Posterior vena cava (tissue), 2 donors: Measurements from ENCODE around the gene FBXW8. TPM values are rescaled to one million over a fixed set of nuclear protein-coding genes. Genes with fewer than 3 reads are reported as not detected.

Experiments
- DNase-seq: peaks from one replicate; pipeline ENCODE4 v3.0.0-alpha.2; 2020; ENCODE audit warnings: low spot score
- intact Hi-C, 2 donors: fragments of 100-400 bp; cut with DNase I; formaldehyde crosslinking; loops; one replicate each; pipeline versions ENCODE4 v1.14.1 to v1.14.2; 2022 to 2023
- total RNA-seq, 2 donors: library from RNA; stranded (reverse); fragmentation: NEBNext Ultra II Directional; extraction: Animal tissue kit (Norgen Biotek cat#: 25700); gene quantifications; one replicate each; pipeline ENCODE4 v1.2.1, GENCODE V29; 2021
- donor health status: DM: yes; HTN: yes; CAD: no.
- donor health status: DM: yes; HTN: yes; CAD: no.

Gene FBXW8
- total RNA-seq, 2 donors from 2014 or later = 13.3 to 14.7 TPM

DNA sequence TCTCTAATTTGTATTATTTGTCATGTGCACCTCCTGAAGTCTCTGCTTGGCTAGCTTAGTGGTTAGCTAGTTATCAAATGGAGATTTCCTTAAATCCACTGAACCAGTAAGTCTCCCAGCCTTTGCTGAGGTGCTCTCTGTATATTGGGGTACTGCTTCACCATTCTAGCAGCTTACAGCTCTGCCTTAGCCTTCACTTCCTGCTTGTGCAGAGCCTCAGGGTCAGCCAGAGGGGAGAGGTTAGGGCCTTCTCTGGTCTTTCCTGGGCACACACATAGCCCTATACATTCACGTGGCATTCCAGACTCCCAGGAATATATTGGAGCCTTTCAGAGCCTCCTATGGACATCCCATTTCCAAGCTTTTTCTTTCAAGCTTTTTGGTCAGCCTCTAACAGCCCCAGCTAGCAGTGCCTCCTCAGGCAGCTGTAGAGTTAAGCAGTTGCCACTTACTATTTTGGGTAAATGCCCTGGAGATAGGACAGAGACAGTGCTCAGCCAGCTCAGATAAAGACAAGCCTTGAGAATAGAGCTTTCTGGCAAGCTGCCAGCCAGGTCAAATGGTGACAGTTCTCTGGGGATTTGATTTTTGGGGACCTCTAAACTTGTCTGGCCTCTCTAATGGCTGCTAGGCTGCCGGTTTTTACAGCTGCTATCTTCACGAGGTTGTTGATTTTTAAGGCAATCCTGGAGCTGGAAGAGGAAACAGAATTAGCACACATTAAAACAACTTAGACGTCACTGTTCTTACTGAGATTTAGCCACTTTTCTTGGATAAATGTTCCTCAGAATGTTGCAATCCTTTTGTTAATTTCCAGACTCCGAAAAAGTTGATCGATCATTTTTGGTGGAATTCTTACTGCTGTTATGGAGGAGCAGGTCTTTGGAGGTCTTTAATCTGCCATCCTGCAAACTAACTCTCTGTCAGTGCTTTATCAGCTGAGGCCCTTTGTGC is 32.9 kb downstream of the FBXW8 start:
- DNase-seq = no peak

DNA sequence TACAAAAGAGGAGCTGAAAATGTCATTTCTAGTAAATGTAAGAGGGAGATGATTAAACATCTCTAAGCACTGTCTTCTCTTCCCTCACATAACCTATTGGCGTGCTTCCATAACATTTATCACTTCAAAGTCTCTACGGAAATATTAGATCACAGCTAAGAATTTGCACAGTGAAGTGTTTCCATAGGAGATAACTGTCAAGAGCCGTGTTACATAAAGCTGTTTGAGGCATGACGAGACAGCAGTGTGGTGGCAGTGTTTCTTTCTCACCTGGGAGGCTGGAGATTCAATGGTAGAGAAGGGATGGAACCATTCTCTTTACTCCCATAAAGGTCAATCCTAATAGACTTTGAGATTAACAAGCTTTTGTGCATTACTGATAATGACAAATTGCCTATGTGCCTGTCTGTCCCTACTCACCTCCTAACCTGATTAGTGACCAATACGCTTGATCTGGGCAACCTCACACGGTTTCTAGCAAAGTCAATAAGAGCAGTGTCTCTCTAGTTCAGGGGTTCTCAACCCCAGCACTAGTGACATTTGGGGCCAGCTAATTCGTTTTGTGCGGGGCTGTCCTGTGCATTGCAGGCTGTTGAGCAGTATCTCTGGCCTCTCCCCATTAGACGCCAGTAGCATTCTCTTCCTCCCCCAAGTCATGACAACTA is 35.3 kb downstream of the FBXW8 start:
- DNase-seq = no peak
- intact Hi-C loops = no loop called here

More for the DNA sequence above, 32.9 kb downstream of the FBXW8 start:
- intact Hi-C loops = no loop called here

DNA sequence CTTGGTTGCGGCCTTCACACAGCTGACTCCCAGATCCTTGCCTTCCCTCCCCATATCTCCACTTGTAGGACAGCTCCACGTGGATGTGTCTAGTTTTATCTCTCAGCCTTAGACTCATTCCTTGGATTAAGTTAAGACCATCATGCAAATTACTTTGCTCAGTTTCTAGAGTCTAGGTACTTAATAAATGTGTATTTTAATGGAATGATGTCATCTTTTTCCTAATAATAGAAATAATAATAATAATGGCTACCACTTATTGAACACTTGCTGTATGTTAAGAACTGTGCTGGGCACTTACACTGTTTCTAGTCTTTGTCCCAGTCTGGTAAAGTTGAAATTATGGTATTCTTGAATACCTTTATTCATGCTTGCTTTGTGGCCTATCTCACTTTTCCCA is 37.5 kb downstream of the FBXW8 start:
- no peak for DNase-seq
- intact Hi-C loops = no loop called here

DNA sequence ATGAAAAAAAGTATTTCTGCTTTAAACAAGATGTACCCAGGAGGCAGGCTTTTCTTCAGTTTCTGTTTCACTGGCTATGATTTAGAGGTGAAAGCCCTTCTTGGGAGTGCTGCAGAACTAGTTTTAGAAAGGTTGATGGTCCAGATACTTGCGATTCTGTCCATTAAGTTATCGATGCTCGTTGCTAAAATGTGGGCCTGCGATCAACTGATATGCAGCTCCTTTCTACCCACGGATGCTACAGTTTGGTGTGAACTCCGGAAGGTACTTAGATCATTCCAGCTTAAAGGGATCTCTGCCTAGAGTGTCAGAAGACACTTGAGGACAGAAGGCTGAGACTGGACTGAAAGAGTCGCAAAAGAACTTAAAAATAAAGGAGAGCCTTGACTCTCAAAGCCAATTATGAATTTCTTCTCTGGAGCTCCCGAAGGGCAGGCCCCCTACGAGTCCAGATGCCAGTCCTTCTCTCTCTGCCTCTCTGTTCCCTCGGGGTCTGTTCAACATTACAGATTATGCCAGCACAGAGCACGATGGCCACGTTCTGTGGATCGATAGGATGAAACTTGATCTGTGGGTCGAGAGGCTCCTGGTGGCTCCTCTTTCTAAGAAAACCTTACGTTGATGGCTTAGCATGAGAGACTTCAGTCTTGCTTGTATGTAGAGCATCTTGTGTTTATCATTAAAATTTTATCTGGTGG is 40.0 kb downstream of the FBXW8 start:
- no peak for DNase-seq
- intact Hi-C loops = no loop called here

DNA sequence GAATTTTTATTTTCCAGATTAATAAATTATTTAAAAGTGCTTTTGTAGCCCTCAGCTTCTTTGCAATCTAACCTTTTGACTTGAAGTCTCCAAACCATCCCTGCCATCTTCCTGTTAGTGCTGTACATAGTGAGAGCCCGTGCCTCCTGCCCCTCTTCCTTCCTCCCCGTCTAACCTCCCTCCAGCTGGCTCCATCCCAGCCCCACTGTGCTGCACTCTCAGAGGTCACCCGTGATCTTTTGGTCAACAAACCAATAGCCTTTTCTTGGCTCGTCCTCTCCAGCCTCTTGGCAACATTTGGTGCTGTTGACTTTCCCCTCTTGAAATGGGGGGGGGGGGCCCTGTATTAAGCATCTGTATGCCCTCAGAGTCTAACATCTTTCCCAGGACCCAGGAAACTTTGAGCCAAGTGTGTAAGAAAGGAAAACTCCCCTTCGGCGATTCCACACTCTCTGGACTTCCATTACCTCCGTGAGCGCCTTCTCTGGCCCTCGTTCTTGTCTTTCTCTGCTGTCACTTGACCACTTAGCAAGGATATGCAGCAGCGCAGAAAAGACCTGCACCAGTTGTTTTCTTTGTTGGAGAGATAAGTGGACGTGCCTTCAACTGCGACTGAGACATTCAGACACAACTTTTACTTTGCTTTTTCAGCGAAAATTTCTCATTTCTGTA is 44.1 kb downstream of the FBXW8 start:
- no peak for DNase-seq
- intact Hi-C loops = no loop called here

DNA sequence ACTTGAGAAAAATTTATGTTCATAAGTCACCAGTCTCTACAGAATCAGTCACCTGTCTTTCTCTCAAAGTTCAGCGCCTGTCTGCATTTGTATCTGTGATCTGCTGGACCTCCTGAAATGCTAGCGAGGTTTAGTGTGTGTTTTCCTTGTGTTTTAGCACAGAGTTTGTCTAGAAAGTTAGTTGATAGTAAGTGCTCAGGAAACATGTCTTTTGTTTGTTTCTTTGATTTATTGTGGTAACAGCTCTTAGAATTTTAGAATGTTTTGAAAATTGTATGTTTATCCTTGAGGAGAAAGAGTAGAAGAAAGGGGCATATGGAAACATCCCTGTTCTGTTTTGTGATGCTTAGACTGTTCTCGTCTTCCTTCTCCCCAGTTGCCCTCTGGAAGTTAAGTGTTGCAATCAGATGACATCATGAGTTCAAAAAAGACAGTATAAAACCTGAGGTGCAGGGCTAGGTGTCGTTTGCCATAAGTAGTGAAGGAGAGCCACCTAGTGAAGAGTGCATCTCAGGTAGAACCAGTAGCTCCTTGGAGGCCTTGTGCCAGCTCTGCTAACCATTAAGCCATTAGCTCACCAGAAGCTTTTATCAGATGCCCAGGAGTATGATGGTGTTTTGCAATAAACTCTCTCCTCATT is 44.8 kb downstream of the FBXW8 start:
- no peak for DNase-seq
- intact Hi-C loops = no loop called here

DNA sequence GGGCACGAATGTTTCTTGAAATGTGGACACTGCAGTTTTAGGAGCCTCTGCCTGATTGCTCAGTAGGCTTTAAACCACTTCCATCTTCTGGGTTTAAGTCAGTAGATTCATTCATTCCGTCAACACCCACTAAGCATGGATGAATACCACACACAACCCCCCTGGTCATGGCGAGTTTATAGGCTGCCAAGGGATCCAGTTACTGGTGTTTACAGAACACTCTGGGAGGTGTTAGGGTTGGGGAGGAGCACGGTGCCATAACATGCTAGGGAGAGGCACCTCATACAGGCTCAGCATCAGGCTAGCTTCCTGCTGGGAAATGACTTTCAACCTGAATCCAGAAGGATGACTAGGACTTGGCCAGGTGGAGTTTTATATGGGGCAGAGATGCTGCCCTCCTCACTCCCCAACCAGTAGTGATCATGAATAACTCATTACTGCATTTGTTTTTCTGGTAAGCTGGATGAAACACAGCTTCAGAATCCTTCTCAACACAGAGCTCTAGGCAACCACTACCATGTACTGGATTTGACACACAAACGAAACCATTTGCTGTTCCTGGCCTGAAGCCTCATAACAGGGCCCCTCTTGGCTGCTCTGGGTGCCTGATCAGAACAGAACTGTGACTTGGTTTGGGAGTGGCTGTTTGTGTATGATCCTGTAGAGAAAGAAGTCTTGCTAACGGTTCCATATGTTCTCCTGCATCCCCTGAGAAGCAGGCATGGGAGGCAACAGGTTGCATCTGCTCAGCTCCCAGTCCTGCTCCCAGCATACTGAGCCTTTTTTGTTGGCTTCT is 47.9 kb downstream of the FBXW8 start:
- intact Hi-C loops = no loop called here
- no peak for DNase-seq

DNA sequence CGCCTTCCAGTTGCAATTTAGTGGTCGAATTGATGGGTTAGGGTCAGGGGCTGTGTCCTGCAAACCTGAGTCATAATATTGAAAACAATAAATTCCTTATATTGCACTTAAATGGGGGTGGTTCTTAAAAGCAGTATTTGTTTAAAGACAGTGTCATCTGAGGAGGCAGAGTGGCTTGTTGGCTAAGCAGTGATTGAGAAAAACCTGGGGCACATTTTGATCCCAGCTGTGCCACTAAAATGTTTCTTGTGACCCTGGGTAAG is 48.4 kb downstream of the FBXW8 start:
- DNase-seq = no peak
- intact Hi-C loops = no loop called here

DNA sequence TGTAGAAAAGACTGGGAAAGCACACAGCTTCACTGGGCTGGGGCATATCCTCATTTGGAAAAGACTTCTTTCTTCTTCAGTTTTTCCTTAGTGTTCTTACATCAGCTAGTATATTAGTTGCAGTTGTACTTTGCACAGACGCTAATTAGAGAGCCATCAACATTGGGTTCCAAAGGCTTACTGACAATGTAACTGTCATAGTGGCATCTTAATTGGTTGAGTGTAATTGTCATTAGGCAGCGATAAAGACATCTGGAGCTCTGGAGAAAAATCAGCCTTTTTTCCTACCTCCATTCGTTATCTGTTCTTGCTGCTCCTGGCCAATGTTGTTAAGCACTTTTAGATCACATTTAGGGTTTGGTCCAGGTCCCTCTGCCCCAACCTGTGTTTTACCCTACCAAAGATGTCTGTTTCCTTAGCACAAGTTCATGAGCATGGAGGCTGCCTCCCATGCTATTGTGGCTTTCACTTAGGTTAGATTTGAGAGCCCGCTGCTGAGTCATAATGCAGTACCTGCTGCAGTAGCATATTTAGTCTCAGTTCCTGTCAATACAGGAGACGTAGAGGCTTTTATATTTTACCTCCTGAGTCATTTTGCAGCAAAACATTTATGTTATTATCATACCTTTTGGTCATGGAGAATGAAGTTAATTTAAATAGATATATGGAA is 49.2 kb downstream of the FBXW8 start:
- no peak for DNase-seq
- intact Hi-C loops = no loop called here

DNA sequence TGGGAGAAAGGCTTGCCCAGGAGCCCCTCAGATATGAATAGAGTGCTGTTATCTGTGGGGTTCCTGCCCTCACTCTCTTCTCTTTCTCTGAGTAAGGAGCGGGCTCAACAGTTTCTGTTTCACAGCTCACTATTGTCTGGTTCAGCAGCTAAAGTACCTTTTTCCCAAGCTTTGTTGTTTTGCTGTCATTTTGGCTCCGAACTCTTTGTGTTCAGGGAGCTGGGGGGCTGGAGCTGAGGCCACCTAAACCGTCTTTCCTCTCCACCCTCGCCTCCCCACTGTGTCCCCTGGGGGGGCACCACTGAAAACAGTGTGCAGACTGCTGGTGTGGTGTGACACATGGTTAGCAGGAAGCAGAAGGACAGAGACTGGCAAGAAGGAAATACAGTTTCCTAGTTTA is 51.4 kb downstream of the FBXW8 start:
- DNase-seq = no peak
- intact Hi-C loops = no loop called here

DNA sequence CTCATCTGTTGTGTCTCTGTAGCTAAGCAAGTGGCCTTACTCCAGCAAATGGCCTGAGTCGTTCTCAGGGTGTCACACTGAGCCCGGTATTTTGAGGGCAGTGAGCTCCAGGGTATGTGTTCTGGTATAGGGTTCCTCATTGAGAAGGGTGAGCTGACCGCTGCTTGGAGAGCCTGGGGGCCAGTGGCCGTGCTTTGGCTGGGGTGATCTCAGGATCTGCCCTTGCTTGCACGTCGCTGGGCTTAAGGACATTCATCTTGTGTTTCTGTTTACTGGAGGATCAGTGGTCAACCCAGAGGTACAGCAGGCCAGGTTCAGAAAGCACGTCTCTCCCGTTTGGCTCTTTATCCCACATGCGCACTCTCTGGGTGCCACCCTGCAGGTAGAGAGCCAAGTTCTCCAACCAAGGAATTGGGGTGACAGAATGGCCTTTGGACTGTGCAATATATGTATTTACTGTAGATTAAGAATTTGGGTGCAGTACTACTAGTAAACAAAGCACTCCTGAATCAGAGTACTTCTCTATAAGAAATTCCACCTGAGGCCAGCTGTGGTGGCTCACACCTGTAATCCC is 52.1 kb downstream of the FBXW8 start:
- DNase-seq = no peak
- intact Hi-C loops = no loop called here

DNA sequence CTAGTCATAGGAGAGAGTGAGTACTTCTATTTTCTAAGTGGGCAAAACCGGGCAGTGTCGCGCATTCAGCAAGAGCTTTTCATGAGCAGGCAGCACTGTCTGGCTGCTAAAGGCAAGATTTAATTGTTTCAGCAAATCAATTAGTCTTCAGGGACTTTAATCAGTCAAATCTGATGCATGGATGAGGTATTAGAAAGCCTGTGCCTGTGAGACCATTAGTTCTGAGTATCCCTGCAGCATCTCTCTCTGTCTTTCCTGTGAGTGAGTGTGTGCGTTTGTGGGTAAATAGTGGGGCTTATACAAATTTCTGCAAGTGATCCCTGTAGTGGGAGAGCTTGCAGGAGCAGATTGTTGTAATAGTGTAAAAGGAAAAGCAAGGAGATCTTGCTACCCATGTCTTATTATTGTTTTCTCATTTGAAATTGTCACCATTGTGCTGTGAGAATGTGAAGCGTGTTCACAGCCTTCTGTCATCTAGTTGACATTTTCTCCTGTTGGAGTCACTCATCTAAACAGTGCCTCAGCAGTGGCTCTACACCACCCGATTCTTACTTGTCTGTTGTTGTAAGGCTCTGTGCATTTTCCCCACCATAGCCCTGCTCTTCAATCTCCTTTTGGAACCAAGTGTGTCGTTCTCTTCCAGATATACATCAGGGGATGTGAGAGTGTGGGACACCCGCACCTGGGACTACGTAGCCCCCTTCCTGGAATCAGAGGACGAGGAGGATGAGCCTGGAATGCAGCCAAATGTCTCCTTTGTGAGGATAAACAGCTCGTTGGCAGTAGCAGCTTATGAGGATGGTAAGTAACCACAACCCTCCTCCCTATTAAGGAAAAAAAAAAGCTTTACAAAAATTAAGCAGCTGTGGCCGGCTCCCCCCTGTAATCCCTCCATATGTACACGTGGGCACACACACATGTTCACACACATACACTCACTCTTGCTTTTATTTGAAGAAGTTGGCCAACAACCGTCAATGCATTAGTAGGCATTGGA is 53.6 kb downstream of the FBXW8 start:
- intact Hi-C loops = no loop called here
- no peak for DNase-seq

DNA sequence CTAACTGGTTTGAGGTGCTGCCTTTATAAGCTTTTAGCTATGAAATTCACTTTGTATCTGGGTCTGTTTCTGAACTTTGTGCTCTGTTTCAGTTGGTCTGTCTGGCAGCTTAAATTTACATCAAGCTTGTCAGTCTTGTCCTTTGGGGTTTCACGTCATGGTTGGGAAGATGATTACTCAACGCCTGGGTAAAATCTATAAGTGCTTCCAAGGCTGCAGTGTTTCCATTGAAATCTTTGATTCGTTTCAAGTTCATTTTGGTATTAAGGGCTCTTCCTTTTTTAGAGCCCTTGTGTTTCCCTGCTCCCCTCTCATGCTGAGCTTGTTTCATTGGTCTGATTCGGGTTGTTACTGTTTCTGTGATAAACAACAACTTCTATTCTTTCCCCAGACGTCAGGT is 58.2 kb downstream of the FBXW8 start:
- DNase-seq = no peak
- intact Hi-C loops = no loop called here

DNA sequence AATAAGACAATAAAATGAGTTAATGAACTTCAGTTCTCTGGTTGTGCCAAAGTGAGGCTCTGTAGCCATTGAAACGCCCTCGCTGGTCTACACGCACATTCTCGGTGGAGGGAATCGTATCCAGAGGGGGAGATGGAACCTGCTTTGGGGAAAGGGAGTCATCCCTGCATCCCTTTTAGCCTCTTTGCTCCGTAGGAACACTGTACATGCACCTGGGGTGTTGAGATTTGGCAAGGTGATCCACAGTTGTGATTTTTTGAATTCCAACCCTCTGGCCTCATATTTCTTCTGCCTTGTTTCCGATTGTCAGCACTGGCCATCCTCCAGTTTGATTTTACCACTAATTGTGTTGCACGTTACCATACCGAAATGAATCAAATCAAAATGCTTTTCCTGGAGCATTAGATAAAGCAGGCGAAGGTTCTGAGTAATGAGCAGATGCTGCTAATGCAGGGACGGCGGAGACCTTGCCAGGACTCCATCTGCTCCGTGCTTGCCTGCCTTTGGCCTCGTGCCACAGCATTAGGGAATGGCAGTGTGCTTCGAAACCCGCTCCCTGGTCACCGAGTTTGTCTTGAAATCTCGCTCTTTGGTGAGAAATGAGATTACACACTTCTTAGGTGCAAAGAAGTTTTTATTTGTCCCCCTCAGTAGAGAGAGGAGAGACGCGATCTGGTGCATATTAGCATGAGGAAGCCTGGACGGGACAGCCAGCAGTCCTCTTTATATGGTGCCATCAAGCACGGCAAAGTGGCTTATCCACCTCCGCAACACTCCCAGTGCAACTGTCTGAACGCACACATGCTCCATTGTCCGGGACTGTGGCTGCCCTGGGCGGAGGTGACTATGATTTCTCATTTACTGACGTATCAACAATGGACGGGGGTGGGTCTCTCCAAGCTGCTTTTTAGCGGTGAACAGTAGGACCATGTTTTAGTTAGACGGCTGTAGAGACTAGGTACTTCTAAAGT is 59.1 kb downstream of the FBXW8 start:
- intact Hi-C loops = no loop called here
- no peak for DNase-seq

DNA sequence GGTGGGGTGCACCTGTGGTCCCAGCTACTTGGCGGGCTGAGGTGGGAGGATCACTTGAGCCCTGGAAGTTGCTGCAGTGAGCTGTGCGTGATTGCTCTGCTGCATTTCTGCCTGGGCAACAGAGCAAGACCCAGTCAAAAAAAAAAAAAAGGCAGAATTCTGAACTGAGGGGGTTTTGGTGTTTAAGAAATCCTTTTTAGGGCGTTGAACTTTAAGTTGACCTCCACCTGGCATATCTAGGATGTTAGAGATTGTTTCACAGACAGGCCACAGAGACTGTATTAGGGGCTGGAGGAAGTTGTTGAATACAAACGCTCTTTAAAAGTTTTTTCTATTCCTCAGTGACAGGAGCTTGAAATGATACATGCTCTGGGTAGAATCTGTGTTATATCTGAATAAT is 60.5 kb downstream of the FBXW8 start:
- intact Hi-C loops = no loop called here
- no peak for DNase-seq
